K562 (cell line): ENCODE measurements around the gene TRMT1. TPM values are rescaled to one million over a fixed set of nuclear protein-coding genes. Genes with fewer than 3 reads are reported as not detected.

Source experiments
- ARHGAP35 ChIP-seq: fragments of 450-650 bp; IDR thresholded peaks from 2 replicates; pipeline ENCODE4 v1.6.1; 2018; ENCODE audit not compliant: partially characterized antibody
- CBFB ChIP-seq: sonication (generic); formaldehyde crosslinking; IDR thresholded peaks from 2 replicates; pipeline ENCODE4 v1.4.0; 2020; ENCODE audit warnings: mild to moderate bottlenecking, missing genetic modification reagents
- CREB1 ChIP-seq, 2 experiments: sonication (generic) in 1 of 2; formaldehyde crosslinking in 1 of 2; IDR thresholded peaks; 2 replicates each; pipeline versions ENCODE4 v1.6.1 to v1.8.0; 2012 to 2022; ENCODE audit warnings: inconsistent platforms in 1 of 2, mild to moderate bottlenecking in 1 of 2, missing genetic modification reagents in 1 of 2, moderate library complexity in 1 of 2
- DNMT1 ChIP-seq: fragments of 450-650 bp; IDR thresholded peaks from 2 replicates; pipeline ENCODE4 v1.6.1; 2016; ENCODE audit warnings: antibody characterized with exemption, mild to moderate bottlenecking
- DPF2 ChIP-seq: fragments of 450-650 bp; IDR thresholded peaks from 2 replicates; pipeline ENCODE4 v1.6.1; 2016
- ELF2 ChIP-seq: fragments of 250-450 bp; sonication (Bioruptor Pico); IDR thresholded peaks from 2 replicates; pipeline ENCODE4 v1.5.0; 2021; ENCODE audit warnings: mild to moderate bottlenecking
- NR1H2 ChIP-seq: sonication (generic); formaldehyde crosslinking; IDR thresholded peaks from 2 replicates; pipeline ENCODE4 v1.4.0; 2020; ENCODE audit warnings: mild to moderate bottlenecking, missing genetic modification reagents
- ZBTB8A ChIP-seq: fragments of 450-650 bp; IDR thresholded peaks from 2 replicates; pipeline ENCODE4 v1.6.1; 2018; ENCODE audit warnings: mild to moderate bottlenecking, moderate library complexity; ENCODE audit not compliant: partially characterized antibody
- ZFP91 ChIP-seq: sonication (generic); formaldehyde crosslinking; IDR thresholded peaks from 2 replicates; pipeline ENCODE4 v1.8.0; 2022; ENCODE audit warnings: mild to moderate bottlenecking, missing genetic modification reagents
- ZNF174 ChIP-seq: fragments of 250-450 bp; sonication (Bioruptor Pico); IDR thresholded peaks from 2 replicates; pipeline ENCODE4 v1.4.0; 2020; ENCODE audit warnings: mild to moderate bottlenecking
- ZNF197 ChIP-seq: fragments of 200-800 bp; sonication (Bioruptor generic); IDR thresholded peaks from 2 replicates; pipeline ENCODE4 v1.6.1; 2016; ENCODE audit warnings: low read depth, missing genetic modification characterization, missing compliant biosample characterization
- ZNF512 ChIP-seq: IDR thresholded peaks from 2 replicates; pipeline ENCODE4 v1.6.1; 2016; ENCODE audit warnings: missing genetic modification characterization, missing compliant biosample characterization
- polyA plus RNA-seq, 8 experiments: library from polyadenylated mRNA; depleted of rRNA in 4 of 8; stranded (reverse) in 5 of 8; unstranded in 3 of 8; fragments of >200 nt; fragmentation: Nextera tagmentation in 2 of 8; fragmentation: Illumina TruSeq in 1 of 8; extraction: Ambion mirVana in 2 of 8; extraction: Trizol in 1 of 8; gene quantifications; 2 replicates each; pipeline versions ENCODE4 v1.2.1 to v1.2.3, GENCODE V29; 2011 to 2014; ENCODE audit warnings: inconsistent platforms in 1 of 8, missing spikeins in 1 of 8
- total RNA-seq, 7 experiments: library from RNA; depleted of rRNA in 6 of 7; stranded (reverse); fragments of >200 nt in 6 of 7; fragmentation: Illumina TruSeq in 2 of 7; extraction: Trizol in 2 of 7; gene quantifications; 2 replicates each; pipeline versions ENCODE4 v1.2.1 to v1.2.3, GENCODE V29; 2011 to 2021; ENCODE audit warnings: low replicate concordance in 1 of 7
- TF ChIP-seq, protein P1 (sequence below), 2 experiments: IDR thresholded peaks; 2 replicates each; pipeline ENCODE4 v1.6.1; 2011; ENCODE audit warnings: borderline replicate concordance in 1 of 2, control low read depth in 1 of 2, low read depth in 1 of 2, low read length in 1 of 2, mild to moderate bottlenecking in 1 of 2, mixed read lengths in 1 of 2, moderate library complexity in 1 of 2; ENCODE audit not compliant: insufficient read depth in 1 of 2, insufficient read length in 1 of 2, poor library complexity in 1 of 2, severe bottlenecking in 1 of 2; ENCODE audit errors: extremely low read depth in 1 of 2
- TF ChIP-seq, protein P2 (sequence below): sonication (generic); formaldehyde crosslinking; IDR thresholded peaks from 2 replicates; pipeline ENCODE4 v1.8.0; 2023; ENCODE audit warnings: mild to moderate bottlenecking, missing genetic modification reagents
- TF ChIP-seq, protein P3 (sequence below): fragments of 450-650 bp; formaldehyde crosslinking; IDR thresholded peaks from 2 replicates; pipeline ENCODE4 v1.4.0; 2020; ENCODE audit warnings: mild to moderate bottlenecking, mixed read lengths
- TF ChIP-seq, protein P4 (sequence below): fragments of 250-450 bp; sonication (Bioruptor Pico); IDR thresholded peaks from 2 replicates; pipeline ENCODE4 v1.5.0; 2021

Gene TRMT1
- total and polyA plus RNA-seq, 9 of the 15 experiments (the other 6 are each of a cell fraction or from before 2014, with no cell fraction given) = 5.8 to 158 (median 54.3) TPM

DNA sequence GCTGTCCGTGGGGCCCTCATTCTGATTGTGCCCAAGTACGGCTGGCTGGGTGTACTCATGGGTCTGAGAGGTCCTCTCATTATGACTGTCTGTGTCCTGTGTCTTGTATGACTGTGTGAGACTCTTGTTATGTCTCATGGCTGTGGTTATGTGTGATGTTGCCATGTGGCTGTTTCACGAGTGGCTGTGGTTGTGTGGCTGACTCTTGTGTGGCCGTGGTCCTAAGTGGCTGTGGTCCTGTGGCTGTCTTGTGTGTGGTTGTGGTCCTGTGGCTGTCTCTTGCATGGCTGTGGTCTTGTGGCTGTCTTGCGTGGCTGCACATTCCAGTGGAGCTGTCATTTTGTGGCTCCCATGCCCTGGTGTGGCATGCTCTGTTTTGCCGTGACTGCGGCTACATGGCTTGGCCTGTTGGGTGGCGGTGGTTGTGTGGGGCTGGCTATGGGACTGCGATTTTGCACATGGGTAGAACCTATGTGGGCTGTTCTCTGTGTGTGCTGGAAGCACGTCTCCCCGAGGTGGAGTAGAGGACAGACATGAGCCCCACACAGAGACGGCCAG, 16.4 kb downstream of the TRMT1 start (continued):
- TF ChIP-seq, protein P1, sequence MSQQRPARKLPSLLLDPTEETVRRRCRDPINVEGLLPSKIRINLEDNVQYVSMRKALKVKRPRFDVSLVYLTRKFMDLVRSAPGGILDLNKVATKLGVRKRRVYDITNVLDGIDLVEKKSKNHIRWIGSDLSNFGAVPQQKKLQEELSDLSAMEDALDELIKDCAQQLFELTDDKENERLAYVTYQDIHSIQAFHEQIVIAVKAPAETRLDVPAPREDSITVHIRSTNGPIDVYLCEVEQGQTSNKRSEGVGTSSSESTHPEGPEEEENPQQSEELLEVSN (IDR thresholded peaks at IDR 0.05; ENCODE audit: borderline replicate concordance in 1 of 2, extremely low read depth in 1 of 2, insufficient read depth in 1 of 2, insufficient read length in 1 of 2, low read depth in 1 of 2, low read length in 1 of 2, poor library complexity in 1 of 2, severe bottlenecking in 1 of 2) = no peak
- TF ChIP-seq, protein P2, sequence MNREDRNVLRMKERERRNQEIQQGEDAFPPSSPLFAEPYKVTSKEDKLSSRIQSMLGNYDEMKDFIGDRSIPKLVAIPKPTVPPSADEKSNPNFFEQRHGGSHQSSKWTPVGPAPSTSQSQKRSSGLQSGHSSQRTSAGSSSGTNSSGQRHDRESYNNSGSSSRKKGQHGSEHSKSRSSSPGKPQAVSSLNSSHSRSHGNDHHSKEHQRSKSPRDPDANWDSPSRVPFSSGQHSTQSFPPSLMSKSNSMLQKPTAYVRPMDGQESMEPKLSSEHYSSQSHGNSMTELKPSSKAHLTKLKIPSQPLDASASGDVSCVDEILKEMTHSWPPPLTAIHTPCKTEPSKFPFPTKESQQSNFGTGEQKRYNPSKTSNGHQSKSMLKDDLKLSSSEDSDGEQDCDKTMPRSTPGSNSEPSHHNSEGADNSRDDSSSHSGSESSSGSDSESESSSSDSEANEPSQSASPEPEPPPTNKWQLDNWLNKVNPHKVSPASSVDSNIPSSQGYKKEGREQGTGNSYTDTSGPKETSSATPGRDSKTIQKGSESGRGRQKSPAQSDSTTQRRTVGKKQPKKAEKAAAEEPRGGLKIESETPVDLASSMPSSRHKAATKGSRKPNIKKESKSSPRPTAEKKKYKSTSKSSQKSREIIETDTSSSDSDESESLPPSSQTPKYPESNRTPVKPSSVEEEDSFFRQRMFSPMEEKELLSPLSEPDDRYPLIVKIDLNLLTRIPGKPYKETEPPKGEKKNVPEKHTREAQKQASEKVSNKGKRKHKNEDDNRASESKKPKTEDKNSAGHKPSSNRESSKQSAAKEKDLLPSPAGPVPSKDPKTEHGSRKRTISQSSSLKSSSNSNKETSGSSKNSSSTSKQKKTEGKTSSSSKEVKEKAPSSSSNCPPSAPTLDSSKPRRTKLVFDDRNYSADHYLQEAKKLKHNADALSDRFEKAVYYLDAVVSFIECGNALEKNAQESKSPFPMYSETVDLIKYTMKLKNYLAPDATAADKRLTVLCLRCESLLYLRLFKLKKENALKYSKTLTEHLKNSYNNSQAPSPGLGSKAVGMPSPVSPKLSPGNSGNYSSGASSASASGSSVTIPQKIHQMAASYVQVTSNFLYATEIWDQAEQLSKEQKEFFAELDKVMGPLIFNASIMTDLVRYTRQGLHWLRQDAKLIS = peak; percentile 64; the same call in 1 of the 2 replicates
- TF ChIP-seq, protein P3, sequence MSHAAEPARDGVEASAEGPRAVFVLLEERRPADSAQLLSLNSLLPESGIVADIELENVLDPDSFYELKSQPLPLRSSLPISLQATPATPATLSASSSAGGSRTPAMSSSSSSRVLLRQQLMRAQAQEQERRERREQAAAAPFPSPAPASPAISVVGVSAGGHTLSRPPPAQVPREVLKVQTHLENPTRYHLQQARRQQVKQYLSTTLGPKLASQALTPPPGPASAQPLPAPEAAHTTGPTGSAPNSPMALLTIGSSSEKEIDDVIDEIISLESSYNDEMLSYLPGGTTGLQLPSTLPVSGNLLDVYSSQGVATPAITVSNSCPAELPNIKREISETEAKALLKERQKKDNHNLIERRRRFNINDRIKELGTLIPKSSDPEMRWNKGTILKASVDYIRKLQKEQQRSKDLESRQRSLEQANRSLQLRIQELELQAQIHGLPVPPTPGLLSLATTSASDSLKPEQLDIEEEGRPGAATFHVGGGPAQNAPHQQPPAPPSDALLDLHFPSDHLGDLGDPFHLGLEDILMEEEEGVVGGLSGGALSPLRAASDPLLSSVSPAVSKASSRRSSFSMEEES (CRISPR knock-in tag) = no peak
- TF ChIP-seq ZBTB8A (no peak), ARHGAP35 (peak; percentile 58), ZNF174 (CRISPR knock-in tag) (no peak), ZNF512 (tag) (no peak), CBFB (CRISPR knock-in tag) (peak; percentile 88; the same call in 1 of the 2 replicates), CREB1 (IDR thresholded peaks at IDR 0.05) (no peak), CREB1 (CRISPR knock-in tag; IDR thresholded peaks at IDR 0.05) (no peak), ZFP91 (CRISPR knock-in tag) (no peak), DPF2 (no peak), DNMT1 (no peak; the same call in 1 of the 2 replicates), NR1H2 (CRISPR knock-in tag) (peak; percentile 72), ELF2 (CRISPR knock-in tag) (no peak), ZNF197 (no peak)
- TF ChIP-seq, protein P4, sequence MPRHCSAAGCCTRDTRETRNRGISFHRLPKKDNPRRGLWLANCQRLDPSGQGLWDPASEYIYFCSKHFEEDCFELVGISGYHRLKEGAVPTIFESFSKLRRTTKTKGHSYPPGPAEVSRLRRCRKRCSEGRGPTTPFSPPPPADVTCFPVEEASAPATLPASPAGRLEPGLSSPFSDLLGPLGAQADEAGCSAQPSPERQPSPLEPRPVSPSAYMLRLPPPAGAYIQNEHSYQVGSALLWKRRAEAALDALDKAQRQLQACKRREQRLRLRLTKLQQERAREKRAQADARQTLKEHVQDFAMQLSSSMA (CRISPR knock-in tag) = no peak
